Measurements from ENCODE around the gene CDH1.
A peak's percentile ranks its signal among the peaks of the same experiment; 100 is the strongest.
"Not testable (repeated sequence)": the region's sequence is repeated elsewhere in the genome, so short reads cannot be mapped to it uniquely, and the experiment has no call there.

Gene CDH1

GRCh38 chr16:68737046-68737729, at the start of gene CDH1:
CDH1 (plus strand) TSS chr16:68737292; CDS start chr16:68737416, 124 bp downstream.
- peak; percentile 39 to 63 for ATAC-seq

DNA sequence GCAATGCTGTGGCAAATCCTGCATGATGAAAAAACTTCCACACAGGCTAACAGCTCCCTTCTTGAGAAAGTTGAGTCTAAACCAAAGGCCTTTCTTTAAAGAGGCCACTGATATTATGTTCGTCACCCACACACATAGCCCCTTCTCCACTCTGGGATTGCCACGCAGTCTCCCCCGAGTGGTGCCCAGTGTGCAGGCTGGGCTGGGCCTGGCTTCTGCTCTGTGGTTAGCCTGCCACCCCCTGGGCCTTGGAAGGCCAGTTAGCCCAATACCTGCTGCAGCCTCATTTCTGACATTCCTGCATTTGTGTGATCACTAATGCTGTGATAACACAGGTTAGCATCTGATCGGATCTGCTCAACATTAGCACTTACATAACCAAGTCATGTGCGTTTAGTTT, 47.2 kb upstream of the CDH1 start:
- no peak for ATAC-seq

DNA sequence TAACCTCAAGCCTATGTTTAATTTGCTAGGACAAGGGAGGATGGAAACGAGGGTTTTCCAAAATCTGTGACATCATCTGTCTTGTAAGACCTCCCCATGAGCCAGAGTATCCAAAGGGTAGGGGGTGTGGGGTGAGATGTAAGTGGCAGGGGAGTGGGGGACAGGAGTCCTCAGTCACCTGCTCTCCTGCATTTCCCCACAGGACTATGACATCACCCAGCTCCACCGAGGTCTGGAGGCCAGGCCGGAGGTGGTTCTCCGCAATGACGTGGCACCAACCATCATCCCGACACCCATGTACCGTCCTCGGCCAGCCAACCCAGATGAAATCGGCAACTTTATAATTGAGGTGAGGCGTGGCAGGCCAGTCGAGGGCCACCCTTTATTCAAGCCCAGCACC, 41.5 kb upstream of the CDH1 start:
- ATAC-seq = no peak

GRCh38 chr16:68696514-68696913, 40.6 kb upstream of the CDH1 start:
- no peak for ATAC-seq

DNA sequence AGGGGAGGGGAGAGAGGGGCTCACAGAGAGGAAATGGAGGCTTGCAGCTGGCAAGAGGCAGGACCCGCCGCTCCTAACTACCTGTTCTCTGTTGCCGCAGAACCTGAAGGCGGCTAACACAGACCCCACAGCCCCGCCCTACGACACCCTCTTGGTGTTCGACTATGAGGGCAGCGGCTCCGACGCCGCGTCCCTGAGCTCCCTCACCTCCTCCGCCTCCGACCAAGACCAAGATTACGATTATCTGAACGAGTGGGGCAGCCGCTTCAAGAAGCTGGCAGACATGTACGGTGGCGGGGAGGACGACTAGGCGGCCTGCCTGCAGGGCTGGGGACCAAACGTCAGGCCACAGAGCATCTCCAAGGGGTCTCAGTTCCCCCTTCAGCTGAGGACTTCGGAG, 39.0 kb upstream of the CDH1 start:
- no peak for ATAC-seq

DNA sequence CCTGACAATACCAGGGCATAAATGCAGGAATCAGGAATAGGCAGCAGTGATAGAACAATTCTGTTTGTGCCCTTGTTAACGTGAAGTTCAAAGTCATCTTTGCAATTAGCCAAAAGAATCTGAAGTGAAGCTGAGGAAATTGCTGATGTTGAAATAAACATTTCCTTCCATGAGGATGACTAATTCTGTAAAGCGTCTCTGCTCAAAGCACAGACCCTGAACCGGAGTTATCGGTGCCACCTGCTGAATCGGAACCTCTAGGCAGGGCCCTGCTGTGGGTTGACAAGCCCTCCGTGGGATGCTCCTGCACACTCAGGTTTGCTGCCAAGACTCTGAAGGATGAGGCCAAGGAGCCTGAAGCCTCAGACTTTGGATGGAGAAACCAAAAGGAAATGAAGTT, 37.0 kb upstream of the CDH1 start:
- ATAC-seq = no peak

DNA sequence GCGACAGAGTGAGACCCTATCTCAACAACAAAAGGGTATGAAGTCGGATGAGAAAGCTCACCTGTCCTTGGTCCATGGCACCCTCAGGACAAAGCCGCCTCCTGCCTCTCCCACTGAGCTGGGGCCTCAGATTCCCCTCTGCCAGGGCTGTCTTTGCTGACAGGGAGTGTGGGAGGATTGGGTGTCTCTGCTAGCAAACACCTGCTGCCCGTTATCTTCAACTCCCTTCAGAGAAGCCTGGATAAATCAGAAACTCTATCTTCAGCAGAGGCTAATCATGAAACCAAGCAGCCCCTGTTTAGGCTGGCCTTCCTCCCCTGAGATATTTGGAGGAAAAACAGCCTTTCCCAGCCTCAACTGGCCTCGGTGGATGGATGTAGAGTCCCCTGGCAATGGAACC, 36.3 kb upstream of the CDH1 start:
- no peak for ATAC-seq

GRCh38 chr16:68704232-68704867, 32.7 kb upstream of the CDH1 start:
- peak; percentile 71 to 72 for ATAC-seq

DNA sequence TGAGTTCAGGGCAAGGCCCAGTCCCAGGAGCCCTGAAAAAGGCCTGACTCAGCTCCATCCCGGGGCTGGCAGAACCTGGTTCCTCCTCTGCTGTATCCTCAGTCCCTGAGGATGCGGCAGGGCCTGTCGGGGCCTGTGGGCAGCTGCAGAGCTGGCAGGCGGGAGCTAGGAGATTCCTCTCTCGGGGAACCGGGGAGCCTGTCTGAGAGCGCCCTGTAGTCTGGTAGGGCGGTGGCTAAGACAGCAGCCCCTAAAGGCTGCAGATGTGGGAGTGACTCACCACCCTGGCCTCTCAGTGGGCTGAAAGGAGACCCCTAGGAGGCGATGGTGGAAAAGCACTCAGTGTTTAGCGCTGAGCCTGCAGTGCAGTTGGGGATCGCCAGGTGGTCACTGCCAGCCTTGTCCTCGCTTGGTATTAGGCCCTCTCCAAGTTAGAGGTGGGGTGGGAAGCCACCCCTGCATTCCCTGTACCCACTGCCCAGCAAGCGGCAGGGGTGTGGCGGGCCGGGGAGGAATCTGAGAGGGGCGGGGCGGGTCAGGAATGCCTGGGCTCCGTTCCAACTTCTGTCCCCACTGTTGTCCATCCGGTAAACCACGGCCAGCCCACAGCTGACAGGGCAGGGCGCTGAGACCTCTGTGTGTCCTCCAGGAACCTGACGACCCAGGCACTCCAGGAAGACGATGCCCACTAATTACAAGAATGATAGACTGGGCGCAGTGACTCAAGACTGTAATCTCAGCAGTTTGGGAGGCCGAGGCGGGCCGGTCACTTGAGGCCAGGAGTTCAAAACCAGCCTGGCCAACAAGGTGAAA, 29.5 kb upstream of the CDH1 start:
- no peak for ATAC-seq

DNA sequence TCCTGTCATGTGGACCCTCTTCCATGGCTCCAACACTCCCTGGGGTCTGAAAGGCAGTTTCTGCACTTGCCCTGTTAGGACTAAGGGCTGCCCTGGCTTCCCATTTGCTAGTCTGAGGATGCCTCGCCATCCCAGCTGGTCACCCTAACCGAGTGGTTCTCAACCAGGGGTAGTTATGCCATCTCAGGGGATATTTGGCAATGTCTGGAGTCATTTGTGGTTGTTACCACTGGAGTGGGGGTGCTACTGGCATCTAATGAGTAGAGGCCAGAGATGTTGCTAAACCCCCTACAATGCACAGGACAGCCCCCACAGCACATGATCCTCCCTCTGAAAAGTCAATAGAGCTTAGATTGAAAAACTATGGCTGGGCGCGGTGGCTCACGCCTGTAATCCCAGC, 26.9 kb upstream of the CDH1 start:
- ATAC-seq = no peak

DNA sequence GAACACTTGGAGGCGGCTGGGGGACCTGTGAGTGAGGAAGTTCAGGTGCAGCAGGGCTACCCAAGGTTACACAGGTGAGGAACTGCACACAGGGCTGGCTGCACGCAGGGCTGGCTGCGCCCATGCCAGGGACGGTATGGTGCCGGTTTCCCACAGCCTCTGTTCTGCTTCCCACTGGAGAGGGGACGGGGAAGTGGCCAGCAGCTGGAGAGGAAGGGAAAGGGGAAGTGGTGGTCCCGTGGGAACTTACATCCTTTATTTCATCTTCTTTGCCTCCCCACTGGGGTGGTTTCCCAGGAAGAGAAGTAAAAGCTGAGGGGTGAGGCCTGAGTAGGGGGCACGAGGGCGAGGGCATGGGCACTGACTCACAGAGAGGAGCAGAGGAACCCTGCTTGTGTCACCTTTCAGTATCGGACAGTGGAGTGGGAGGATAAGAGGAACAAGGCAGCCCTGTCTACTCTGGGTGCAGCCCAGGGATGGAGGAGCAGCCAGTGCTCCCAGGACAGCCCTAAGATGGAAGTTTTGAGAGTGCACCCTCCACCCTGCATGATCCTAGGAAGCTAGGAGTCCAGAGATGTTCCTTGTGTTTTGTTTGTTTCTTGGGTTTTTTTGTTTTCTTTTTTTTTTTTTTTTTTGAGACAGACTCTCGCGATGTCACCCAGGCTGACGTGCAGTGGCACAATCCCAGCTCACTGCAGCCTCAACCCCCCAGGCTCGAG, 25.5 kb upstream of the CDH1 start:
- peak; percentile 42 to 62 for ATAC-seq

DNA sequence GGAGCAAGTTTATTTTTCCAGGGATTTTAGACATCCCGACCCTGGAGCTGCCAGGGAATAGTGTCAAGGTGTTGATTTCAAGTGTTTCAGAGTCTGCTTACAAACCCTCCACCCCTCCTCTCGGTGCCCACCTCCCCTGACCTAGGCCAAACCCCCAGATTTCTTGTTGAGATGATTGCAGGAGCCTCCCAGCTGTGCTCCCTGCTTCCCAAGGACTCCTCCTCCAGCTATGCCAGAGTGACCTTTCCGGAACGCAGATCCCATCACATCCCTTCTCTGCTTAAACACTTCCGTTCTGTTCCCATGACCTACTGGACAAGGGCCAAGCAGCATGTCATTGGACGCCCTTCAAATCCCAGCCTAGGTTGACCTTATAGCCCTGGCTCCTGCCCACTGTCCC, 23.7 kb upstream of the CDH1 start:
- no peak for ATAC-seq

- ATAC-seq = no peak
Observed at GRCh38 chr16:68715471-68715870, 21.6 kb upstream of the CDH1 start.

DNA sequence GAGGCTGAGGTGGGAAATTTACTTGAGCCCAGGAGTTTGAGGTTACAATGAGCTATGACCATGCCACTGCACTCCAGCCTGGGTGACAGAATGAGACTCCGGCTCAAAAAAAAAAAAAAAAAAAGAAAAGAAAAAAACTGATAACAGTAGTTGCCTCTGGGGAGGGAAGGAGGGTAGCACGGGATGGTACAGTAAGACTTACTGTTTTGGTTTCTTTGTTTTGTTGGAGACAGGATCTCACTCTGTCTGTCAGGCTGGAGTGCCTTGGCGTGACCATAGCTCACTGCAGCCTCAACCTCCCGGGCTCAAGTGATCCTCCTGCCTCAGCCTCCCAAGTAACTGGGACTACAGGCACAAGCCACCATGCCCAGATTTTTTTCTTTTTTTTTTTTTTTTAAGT, 20.6 kb upstream of the CDH1 start:
- not testable (repeated sequence) for ATAC-seq

- ATAC-seq = no peak
Observed at GRCh38 chr16:68717684-68718083, 19.4 kb upstream of the CDH1 start.

DNA sequence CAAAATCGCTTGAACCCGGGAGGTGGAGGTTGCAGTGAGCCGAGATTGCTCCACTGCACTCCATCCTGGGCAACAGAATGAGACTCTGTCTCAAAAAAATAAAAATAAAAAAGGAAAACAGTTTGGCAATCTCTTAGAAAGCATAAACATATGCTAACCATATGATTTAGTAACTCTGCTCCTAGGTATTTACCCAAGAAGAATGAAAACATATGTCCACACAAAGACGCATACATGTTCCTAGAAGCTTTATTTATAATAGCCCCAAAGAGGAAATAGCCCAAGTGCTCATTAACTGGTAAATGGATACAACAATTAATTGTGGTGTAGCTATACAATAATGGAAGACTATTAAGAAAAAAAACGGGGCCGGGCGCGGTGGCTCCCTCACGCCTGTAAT, 18.5 kb upstream of the CDH1 start:
- ATAC-seq = no peak

GRCh38 chr16:68719993-68720489, 17.1 kb upstream of the CDH1 start:
- ATAC-seq = peak; percentile 96 to 98

GRCh38 chr16:68722119-68723024, 14.7 kb upstream of the CDH1 start:
- ATAC-seq = no peak

DNA sequence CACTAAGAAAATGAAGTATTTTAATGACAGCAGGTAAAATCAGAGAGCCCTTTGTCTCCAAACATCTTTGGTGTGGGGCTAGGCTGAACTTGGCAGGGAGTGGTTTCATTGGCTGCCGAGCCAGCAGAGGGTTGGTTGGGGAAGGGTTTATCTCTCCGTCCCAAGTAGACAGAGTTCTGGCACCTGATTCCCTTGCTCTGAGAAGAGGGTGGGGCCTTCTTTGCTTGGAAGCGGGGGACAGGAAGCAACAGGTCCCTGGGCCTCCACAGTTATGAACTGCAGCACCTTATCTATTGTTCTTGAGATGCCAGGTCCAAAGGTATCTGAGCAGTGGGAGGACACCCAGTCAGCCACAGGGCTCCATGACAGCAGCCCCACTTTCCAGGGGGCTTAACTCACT, 12.3 kb upstream of the CDH1 start:
- ATAC-seq = no peak

GRCh38 chr16:68728523-68728922, 8.6 kb upstream of the CDH1 start:
- no peak for ATAC-seq

GRCh38 chr16:68731637-68732036, 5.5 kb upstream of the CDH1 start:
- no peak for ATAC-seq
